H1 (cell line): ENCODE data around the gene LCN2. TPM values are rescaled to one million over a fixed set of nuclear protein-coding genes. Genes with fewer than 3 reads are reported as not detected.

Experiments used
- BCL11A ChIP-seq, 2 experiments: IDR thresholded peaks; one replicate each; pipeline ENCODE4 v1.6.1; 2011; ENCODE audit warnings: low read depth in 2 of 2, low read length in 2 of 2, mild to moderate bottlenecking in 2 of 2
- CTBP2 ChIP-seq: IDR thresholded peaks from 2 replicates; pipeline ENCODE4 v1.7.0; 2011; ENCODE audit warnings: borderline replicate concordance, mild to moderate bottlenecking, moderate library complexity, mixed read lengths, low read length; ENCODE audit not compliant: insufficient read depth, insufficient read length
- EP300 ChIP-seq, 2 experiments: IDR thresholded peaks; 1 replicate in 1 of 2; 2 replicates in 1 of 2; pipeline ENCODE4 v1.6.1; 2011 to 2012; ENCODE audit warnings: low read depth in 2 of 2, low read length in 2 of 2, mild to moderate bottlenecking in 2 of 2, borderline replicate concordance in 1 of 2, inconsistent platforms in 1 of 2, moderate library complexity in 1 of 2
- MAFK ChIP-seq: IDR thresholded peaks from 2 replicates; pipeline ENCODE4 v1.6.1; 2012; ENCODE audit warnings: low read depth, mild to moderate bottlenecking, improper control_type of control experiment, low read length
- PHF8 ChIP-seq: fragments of 200-600 bp; sonication (generic); conservative IDR thresholded peaks from 2 replicates; pipeline ENCODE4 v1.7.1; 2012; ENCODE audit warnings: low read depth, mild to moderate bottlenecking, inconsistent platforms, low read length, moderate library complexity
- RBBP5 ChIP-seq: IDR thresholded peaks from 2 replicates; pipeline ENCODE4 v1.7.1; 2012; ENCODE audit warnings: low read depth, mild to moderate bottlenecking, inconsistent platforms, low read length, moderate library complexity, borderline replicate concordance
- SIN3A ChIP-seq, 2 experiments: IDR thresholded peaks in 1 of 2; conservative IDR thresholded peaks in 1 of 2; 2 replicates each; pipeline ENCODE4 v1.6.1; 2011 to 2012; ENCODE audit warnings: low read length in 2 of 2, improper control_type of control experiment in 1 of 2, low read depth in 1 of 2, mild to moderate bottlenecking in 1 of 2
- TCF12 ChIP-seq: IDR thresholded peaks from 2 replicates; pipeline ENCODE4 v1.6.1; 2011; ENCODE audit warnings: low read depth, mild to moderate bottlenecking, low read length
- polyA plus RNA-seq, 7 experiments: library from polyadenylated mRNA; depleted of rRNA in 3 of 7; stranded (reverse) in 5 of 7; unstranded in 2 of 7; fragments of >200 nt in 5 of 7; fragments of 200-250 nt in 2 of 7; gene quantifications; 1 replicate in 5 of 7; 2 replicates in 1 of 7; 4 replicates in 1 of 7; pipeline versions ENCODE4 v1.2.1 to v1.2.3, GENCODE V29; 2011 to 2013; ENCODE audit warnings: missing spikeins in 2 of 7, mixed read lengths in 2 of 7
- total RNA-seq: library from RNA; stranded (reverse); fragmentation: NEBNext Ultra II Directional; extraction: Animal tissue kit (Norgen Biotek cat#: 25700); gene quantifications from 2 replicates; pipeline ENCODE4 v1.2.1, GENCODE V29; 2021

LCN2 gene
- total and polyA plus RNA-seq, 2 of the 8 experiments (the other 6 are each of a cell fraction or from before 2014, with no cell fraction given): 1.1 to 1.6 TPM

DNA sequence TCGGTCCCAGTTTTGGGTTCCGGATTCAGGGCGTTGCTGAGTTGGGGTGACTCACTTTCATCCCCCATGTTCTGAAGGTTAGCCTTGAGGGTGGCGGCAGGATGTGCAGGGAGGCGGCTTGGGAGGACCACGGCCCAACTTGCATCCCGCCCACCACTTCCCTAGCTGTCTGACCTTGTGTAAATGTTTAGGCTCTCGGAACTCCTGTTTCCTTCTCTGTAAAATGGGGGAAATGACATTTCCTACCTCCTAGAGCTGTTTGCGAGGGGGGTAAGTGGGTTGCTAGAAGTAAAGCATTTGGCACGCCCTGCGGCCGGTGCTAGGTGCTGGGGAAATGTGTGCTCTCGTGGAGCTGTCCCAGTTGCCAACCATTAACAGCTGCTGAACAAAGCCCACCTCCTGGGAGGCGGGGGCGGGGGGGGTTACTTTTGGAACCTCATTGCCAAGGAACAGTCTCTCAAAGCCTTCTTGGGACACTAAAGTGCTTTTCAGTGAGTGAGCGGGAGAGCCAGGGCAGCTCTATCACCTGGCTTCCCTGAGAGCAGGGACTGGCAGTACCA, 49.2 kb upstream of the LCN2 start (continued):
- TF ChIP-seq EP300 (IDR thresholded peaks at IDR 0.05; ENCODE audit: borderline replicate concordance in 1 of 2, low read depth in 2 of 2, low read length in 2 of 2) (no peak), CTBP2 (no peak), RBBP5 (no peak), PHF8 (no peak), TCF12 (no peak), SIN3A (conservative IDR thresholded peaks at IDR 0.05 in 1 of 2, IDR thresholded peaks at IDR 0.05 in 1 of 2; ENCODE audit: low read depth in 1 of 2, low read length in 2 of 2) (no peak), MAFK (no peak), BCL11A (IDR thresholded peaks at IDR 0.05; ENCODE audit: low read depth in 2 of 2, low read length in 2 of 2) (no peak)
- TF ChIP-seq, all 59 proteins: peak for 0
